ENCODE measurements around the gene ASF1B. TPM values are rescaled to one million over a fixed set of nuclear protein-coding genes. Genes with fewer than 3 reads are reported as not detected.

Gene ASF1B
- total RNA-seq, 1 donor from 2014 or later = 1.7 TPM

DNA sequence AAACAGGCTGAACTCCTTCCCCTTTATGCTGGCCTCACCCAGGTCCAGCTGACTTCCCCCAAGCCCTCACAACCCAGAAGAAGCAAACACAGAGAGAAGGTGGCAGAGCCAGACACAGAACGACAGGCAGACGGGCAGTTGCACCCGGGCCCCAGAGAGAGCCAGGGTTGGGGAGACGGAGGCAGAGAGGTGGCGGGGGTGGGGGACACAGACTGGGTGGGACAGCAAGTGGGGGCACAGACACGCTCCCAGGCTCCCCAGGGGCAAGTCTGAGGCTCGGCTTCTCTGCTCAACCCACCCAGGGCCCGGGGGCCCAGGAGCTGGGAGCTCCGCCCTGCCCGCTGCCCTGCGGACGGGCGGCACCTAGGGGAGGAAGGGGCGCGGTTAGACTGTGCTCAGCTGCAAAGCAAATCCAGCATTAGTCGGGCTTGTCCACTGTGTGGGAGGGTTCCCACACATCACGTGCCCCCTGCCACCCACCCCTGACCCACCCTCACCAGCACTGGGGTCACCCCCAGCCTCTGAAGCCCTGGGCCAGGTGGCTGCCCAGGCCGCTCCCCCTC lies 31.3 kb upstream of the ASF1B start:
- Histone ChIP-seq H3K27ac (peak overlapping the region; percentile 33), H3K27me3 (no peaks in the 10 kb centered on the region), H3K36me3 (peaks cover 0 to 18% of the 10 kb centered on the region in 2 donors), H3K9me3 (no peaks in the 10 kb centered on the region), H3K4me3 (no peak overlapping the region), H3K4me1 (peaks cover 19% of the 10 kb centered on the region)
- no peak for DNase-seq (ENCODE audit: extremely low spot score in 2 of 2)
- intact Hi-C loops (cut with DNase I) = no loop called here
- TF ChIP-seq POLR2AphosphoS5 (IDR thresholded peaks at IDR 0.05; ENCODE audit: insufficient read depth in 1 of 2, low read depth in 1 of 2) (no peak), POLR2A (IDR thresholded peaks at IDR 0.05) (no peak)
- TF ChIP-seq, protein P1, sequence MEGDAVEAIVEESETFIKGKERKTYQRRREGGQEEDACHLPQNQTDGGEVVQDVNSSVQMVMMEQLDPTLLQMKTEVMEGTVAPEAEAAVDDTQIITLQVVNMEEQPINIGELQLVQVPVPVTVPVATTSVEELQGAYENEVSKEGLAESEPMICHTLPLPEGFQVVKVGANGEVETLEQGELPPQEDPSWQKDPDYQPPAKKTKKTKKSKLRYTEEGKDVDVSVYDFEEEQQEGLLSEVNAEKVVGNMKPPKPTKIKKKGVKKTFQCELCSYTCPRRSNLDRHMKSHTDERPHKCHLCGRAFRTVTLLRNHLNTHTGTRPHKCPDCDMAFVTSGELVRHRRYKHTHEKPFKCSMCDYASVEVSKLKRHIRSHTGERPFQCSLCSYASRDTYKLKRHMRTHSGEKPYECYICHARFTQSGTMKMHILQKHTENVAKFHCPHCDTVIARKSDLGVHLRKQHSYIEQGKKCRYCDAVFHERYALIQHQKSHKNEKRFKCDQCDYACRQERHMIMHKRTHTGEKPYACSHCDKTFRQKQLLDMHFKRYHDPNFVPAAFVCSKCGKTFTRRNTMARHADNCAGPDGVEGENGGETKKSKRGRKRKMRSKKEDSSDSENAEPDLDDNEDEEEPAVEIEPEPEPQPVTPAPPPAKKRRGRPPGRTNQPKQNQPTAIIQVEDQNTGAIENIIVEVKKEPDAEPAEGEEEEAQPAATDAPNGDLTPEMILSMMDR (IDR thresholded peaks at IDR 0.05) = no peak

- H3K4me1 ChIP-seq = peaks cover 19% of the 10 kb centered on the region
- no peak for DNase-seq (ENCODE audit: extremely low spot score in 2 of 2)
- H3K27ac ChIP-seq = peak overlapping the region; percentile 33
- no peaks in the 10 kb centered on the region for H3K27me3 ChIP-seq
- intact Hi-C loops (cut with DNase I) = no loop called here
- H3K9me3 ChIP-seq = no peaks in the 10 kb centered on the region
- TF ChIP-seq, protein P1 (IDR thresholded peaks at IDR 0.05) = no peak
- TF ChIP-seq POLR2A (IDR thresholded peaks at IDR 0.05) (no peak), POLR2AphosphoS5 (IDR thresholded peaks at IDR 0.05; ENCODE audit: insufficient read depth in 1 of 2, low read depth in 1 of 2) (no peak)
- peaks cover 0 to 14% of the 10 kb centered on the region in 2 donors for H3K36me3 ChIP-seq
- H3K4me3 ChIP-seq = no peak overlapping the region
Observed at GRCh38 chr19:14166999-14167575, 30.7 kb upstream of the ASF1B start.

DNA sequence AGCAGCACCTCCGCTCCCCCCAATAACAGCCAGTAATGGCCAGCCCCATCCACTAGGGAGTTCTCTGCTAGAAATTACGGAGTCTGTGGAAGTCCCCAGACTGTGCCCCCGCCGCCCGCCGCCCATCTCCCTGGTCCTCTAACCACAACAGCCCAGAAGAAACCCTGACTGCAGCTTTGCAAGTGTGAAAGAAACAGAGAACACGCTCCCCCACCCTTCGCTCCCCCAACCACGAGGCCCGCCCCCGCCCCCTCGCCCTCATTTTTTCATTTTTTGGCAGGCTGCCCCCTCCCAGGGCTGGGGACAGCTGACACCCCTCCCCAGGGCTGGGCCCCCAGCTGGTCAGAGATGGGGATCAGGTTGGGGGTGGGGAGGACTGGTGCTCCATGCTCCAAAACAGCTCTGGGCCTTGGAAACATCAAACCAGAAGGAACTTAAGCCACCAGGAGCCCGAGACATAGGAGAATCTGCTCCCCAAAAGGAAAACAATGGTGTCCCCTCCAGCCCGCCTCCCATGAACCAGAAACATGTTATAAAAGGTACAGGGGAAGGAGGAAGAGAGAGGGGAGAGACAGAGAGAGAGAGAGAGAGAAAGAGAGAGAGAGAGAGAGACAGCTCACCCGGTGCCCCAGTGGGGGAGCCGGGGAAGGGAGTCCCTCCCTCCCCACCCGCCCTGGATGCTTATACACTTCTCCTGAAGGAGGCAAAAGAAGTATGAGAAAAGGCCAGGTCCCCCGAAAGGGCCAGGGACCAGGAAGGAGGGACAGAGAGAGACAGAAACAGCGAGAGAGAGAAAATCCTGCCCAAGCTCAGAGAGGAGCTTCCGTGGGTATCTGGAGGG lies 29.8 kb upstream of the ASF1B start:
- peaks cover 0 to 14% of the 10 kb centered on the region in 2 donors for H3K36me3 ChIP-seq
- no peaks in the 10 kb centered on the region for H3K27me3 ChIP-seq
- no peak overlapping the region for H3K4me3 ChIP-seq
- no peak for DNase-seq (ENCODE audit: extremely low spot score in 2 of 2)
- intact Hi-C loops (cut with DNase I) = no loop called here
- TF ChIP-seq POLR2AphosphoS5 (IDR thresholded peaks at IDR 0.05; ENCODE audit: insufficient read depth in 1 of 2, low read depth in 1 of 2) (no peak), POLR2A (IDR thresholded peaks at IDR 0.05) (no peak)
- TF ChIP-seq, protein P1 (IDR thresholded peaks at IDR 0.05) = no peak
- H3K9me3 ChIP-seq = no peaks in the 10 kb centered on the region
- peaks cover 19% of the 10 kb centered on the region for H3K4me1 ChIP-seq
- H3K27ac ChIP-seq = peak overlapping the region; percentile 7

GRCh38 chr19:14164724-14165493 lies 28.5 kb upstream of the ASF1B start:
- no peaks in the 10 kb centered on the region for H3K9me3 ChIP-seq
- intact Hi-C loops (cut with DNase I) = no loop called here
- no peak for DNase-seq (ENCODE audit: extremely low spot score in 2 of 2)
- no peak for TF ChIP-seq POLR2A (IDR thresholded peaks at IDR 0.05)
- TF ChIP-seq, protein P1 (IDR thresholded peaks at IDR 0.05) = no peak
- no peak for TF ChIP-seq POLR2AphosphoS5 (IDR thresholded peaks at IDR 0.05; ENCODE audit: insufficient read depth in 1 of 2, low read depth in 1 of 2)
- peaks cover 19% of the 10 kb centered on the region for H3K4me1 ChIP-seq
- no peak overlapping the region for H3K4me3 ChIP-seq
- no peaks in the 10 kb centered on the region for H3K27me3 ChIP-seq
- no peak overlapping the region for H3K27ac ChIP-seq
- H3K36me3 ChIP-seq = peaks cover 0 to 6% of the 10 kb centered on the region in 2 donors
